GM10248 (cell line): ENCODE results near the gene DNAAF5.
A peak's percentile ranks its signal among the peaks of the same experiment; 100 is the strongest.

Source experiments
- CTCF ChIA-PET: fragments of 300-600 bp; sonication (Branson Sonifier 250); formaldehyde crosslinking; extraction: SDS; loops from one replicate; lab custom pipeline; 2021; ENCODE audit warnings: antibody characterized with exemption; lab: Yijun Ruan, JAX
- POLR2A ChIA-PET: fragments of 350-650 bp; sonication (Branson Sonifier 250); formaldehyde crosslinking; extraction: SDS; loops from one replicate; lab custom pipeline; 2020; ENCODE audit warnings: antibody characterized with exemption; lab: Yijun Ruan, JAX
- DNase-seq: peaks from one replicate; pipeline ENCODE4 v3.0.0; 2012; ENCODE audit errors: extremely low spot score
- CTCF ChIP-seq: IDR thresholded peaks from 2 replicates; pipeline ENCODE4 v1.5.1; 2012; ENCODE audit warnings: mild to moderate bottlenecking, low read depth; ENCODE audit errors: extremely low read depth, missing control alignments, control extremely low read depth

DNAAF5 gene

GRCh38 chr7:723541-723940, 3.0 kb upstream of the DNAAF5 start:
- ChIA-PET CTCF (no interaction called here), POLR2A (no interaction called here)
- DNase-seq, result no peak
- no peak for TF ChIP-seq CTCF

- CTCF ChIA-PET, result no interaction called here
- DNase-seq, result no peak
- TF ChIP-seq CTCF, result no peak
These were observed 2.2 kb upstream of the DNAAF5 start for GRCh38 chr7:724298-724697.

GRCh38 chr7:725223-726005, 1.1 kb upstream of the DNAAF5 start:
- POLR2A ChIA-PET, result interaction anchor here (0.7 kb wide), 1 partner anchor 254 kb away, joined by 5 read pairs; no protein-coding TSS in a partner anchor
- CTCF ChIA-PET, result interaction anchor here (1.4 kb wide), 1 partner anchor 9 kb away, joined by 3 read pairs; no protein-coding TSS in a partner anchor
- no peak for DNase-seq
- TF ChIP-seq CTCF, result no peak

More at GRCh38 chr7:724298-724697, 2.2 kb upstream of the DNAAF5 start:
- POLR2A ChIA-PET, result interaction anchor here (0.7 kb wide), 1 partner anchor 253 kb away, joined by 5 read pairs; no protein-coding TSS in a partner anchor

GRCh38 chr7:726854-727103, 280 bp downstream of the DNAAF5 start:
- no peak for TF ChIP-seq CTCF
- DNase-seq, result no peak
- ChIA-PET POLR2A (no interaction called here), CTCF (interaction anchor here (1.0 kb wide), 1 partner anchor 53 kb away, joined by 3 read pairs; no protein-coding TSS in a partner anchor)

- DNase-seq, result peak; percentile 75
- no peak for TF ChIP-seq CTCF
- POLR2A ChIA-PET, result interaction anchor here (0.6 kb wide), 1 partner anchor 93 kb away, joined by 3 read pairs; no protein-coding TSS in a partner anchor
- CTCF ChIA-PET, result interaction anchor here (1.0 kb wide), 1 partner anchor 53 kb away, joined by 3 read pairs; no protein-coding TSS in a partner anchor
These were observed 756 bp downstream of the DNAAF5 start, which contains the start of gene PRKAR1B for GRCh38 chr7:727104-727805. PRKAR1B (minus strand) TSS chr7:727281; CDS start chr7:711505, 15,776 bp downstream.

- CTCF ChIA-PET, result interaction anchor here (0.8 to 1.0 kb wide), 3 partner anchors 12 to 406 kb away, joined by 3 read pairs; no protein-coding TSS in a partner anchor
- no peak for TF ChIP-seq CTCF
- no peak for DNase-seq
- POLR2A ChIA-PET, result interaction anchor here (0.6 kb wide), 2 partner anchors 21 to 93 kb away, joined by 3 read pairs; no protein-coding TSS in a partner anchor
These were observed 1.4 kb downstream of the DNAAF5 start for GRCh38 chr7:727806-728460.
